LNCAP (cell line): ENCODE measurements around the gene UST.

Source experiments
- TF ChIP-seq, protein P1 (sequence below): fragments of 450-650 bp; IDR thresholded peaks from 2 replicates; pipeline ENCODE4 v1.5.1; 2017; ENCODE audit warnings: mild to moderate bottlenecking

Gene UST

DNA sequence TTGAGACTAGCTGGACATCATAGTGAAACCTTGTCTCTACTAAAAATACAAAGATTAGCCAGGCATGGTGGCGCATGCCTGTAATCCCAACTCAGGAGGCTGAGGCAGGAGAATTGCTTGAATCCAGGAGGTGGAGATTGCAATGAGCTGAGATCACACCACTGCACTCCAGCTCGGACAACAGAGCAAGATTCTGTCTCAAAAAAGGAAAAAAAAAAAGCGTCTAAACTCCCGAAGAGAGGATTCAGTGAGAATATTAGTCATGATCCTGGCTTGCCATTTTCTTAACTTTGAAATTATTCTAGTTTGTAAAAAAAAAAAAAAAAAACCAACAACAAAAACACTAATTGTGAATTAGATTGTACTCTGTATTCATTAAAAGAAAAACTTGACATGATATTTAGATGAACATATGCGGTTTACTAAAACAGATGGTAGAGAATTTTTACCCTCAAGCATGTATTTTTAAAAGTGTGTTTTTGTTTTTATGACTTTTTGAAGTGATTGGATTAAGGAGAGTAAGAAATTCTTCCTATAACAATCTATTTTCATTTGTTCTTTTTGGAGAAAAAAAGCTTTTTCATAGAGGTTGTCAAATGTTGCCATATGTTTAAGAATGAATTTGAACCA, 80.7 kb downstream of the UST start:
- TF ChIP-seq, protein P1, sequence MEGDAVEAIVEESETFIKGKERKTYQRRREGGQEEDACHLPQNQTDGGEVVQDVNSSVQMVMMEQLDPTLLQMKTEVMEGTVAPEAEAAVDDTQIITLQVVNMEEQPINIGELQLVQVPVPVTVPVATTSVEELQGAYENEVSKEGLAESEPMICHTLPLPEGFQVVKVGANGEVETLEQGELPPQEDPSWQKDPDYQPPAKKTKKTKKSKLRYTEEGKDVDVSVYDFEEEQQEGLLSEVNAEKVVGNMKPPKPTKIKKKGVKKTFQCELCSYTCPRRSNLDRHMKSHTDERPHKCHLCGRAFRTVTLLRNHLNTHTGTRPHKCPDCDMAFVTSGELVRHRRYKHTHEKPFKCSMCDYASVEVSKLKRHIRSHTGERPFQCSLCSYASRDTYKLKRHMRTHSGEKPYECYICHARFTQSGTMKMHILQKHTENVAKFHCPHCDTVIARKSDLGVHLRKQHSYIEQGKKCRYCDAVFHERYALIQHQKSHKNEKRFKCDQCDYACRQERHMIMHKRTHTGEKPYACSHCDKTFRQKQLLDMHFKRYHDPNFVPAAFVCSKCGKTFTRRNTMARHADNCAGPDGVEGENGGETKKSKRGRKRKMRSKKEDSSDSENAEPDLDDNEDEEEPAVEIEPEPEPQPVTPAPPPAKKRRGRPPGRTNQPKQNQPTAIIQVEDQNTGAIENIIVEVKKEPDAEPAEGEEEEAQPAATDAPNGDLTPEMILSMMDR = no peak

DNA sequence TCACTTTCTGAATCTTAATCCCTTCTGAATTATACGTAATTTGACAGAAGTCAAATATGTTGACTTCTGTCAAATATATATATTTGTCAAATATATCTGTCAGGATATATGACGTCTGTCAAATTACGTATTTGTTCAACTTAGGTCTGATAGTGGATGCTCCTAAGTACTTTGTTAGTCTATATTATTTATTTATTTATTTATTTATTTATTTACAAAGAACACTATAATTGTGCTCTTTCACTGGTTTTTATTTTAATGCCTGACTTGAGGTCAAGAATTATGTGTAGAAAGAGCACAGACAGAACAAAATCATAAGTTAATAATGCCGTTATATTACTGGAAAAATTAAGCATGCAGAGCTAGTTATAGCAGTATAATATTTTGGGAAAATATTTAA, 81.2 kb downstream of the UST start:
- TF ChIP-seq, protein P1 = no peak

DNA sequence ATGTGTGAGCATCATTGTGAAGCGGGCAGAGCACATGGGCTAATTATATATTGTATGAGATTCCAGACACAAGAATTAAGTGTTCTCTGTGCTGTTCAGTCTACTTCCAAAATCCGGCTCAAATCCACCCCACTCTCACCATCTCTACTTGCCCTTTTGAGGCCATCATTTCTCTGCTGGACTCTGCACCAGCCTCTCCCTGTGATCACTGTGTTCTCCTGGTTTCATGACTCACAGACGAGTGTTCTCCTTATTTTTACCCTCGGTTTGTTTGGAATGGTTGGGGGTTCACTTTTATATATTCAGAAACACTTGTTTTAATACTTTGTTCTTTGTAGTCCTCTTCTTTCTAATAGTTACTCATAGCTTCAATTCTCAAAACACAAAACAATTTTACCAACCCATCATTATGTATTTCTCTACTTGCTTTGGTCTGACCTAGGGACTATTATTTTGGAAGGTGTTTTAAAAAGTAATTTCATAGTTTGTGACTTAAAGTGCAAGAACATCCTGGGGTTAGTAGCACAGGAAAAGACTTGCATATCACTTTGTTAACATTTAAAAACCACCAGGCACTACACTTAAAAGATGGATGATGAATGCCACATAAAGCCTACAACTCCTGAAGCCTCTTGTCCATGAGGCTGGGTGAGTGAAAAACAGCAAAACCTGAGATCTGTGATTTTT, 82.7 kb downstream of the UST start:
- TF ChIP-seq, protein P1 = no peak

DNA sequence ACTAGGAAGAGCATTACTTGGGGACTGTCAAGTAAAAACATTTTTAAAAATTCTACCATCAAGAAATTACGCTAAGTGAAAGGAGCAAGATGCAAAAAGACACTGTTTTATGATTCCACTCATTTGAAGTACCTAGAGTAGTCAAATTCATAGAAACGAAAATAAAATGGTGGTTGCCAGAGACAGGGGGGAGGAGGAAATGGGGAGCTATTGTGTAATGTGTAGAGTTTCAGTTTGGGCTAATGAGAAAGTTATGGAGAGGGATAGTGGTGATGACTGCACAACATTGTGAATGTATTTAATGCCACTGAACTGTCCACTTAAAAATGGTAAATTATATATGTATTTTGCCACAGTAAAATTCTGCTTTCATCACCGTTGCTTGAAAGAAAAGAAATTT, 83.8 kb downstream of the UST start:
- TF ChIP-seq, protein P1 = no peak

DNA sequence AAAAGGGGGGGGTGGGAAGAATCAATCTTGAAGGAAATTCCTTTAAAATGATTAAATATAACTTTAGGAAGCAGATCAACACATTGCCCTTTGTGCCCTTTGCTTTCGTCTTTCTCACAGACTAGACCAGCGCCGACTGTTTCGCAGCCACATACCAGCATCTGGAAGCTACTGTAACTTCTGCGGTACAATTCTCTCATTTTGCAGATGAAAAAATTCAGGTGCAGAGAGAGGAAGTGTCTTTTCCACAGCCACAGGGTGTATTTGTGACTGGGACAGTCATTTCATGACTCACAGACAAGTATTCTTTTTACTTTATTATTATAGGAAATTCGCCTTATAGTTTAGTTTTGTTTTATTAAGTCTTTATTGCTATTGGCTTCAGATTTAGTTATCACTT, 84.2 kb downstream of the UST start:
- TF ChIP-seq, protein P1 = no peak

DNA sequence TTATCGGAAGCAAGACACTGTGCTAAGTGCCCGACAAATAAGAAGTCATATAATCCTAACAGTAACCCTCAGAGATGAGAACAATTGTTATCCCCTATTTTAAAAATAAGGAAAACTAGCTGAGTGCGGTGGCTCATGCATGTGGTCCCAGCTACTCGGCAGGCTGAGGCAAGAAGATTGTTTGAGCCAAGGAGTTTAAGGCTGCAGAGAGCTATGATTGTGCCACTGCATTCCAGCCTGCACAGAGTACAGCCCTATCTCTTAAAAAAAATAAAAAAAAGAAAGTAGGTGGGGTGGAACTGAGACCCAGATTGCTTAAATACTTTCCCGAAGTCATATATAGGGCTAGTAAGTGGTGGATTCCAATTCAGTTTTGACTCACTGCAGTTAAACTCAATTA, 84.7 kb downstream of the UST start:
- TF ChIP-seq, protein P1 = no peak

DNA sequence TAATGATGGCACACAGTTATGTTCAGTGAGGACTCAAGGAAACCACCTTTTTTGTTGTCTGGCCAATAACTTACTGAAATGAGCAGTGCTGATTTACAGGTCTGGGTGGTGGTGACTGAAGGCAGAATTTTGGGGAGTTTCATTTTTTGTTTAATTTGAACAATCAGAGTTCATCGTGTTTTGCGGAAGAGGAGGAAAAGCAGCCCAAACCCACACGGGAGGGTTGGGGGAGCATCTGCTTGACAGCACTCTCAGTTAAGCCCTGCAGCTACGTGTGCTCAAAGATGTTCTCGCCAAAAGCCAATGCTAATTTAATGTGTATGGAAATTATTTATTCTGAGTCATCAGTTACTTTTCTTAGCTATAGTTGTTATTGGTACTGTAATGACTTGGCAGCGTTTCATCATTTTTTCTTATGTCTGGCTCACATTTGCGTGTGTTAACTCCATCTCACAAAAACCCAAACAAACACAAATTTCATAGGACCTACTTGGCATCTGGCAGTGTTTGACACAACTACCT, 89.2 kb downstream of the UST start:
- TF ChIP-seq, protein P1 = no peak
